ENCODE data around the gene ZBTB32.
"Not testable (repeated sequence)": the region's sequence is repeated elsewhere in the genome, so short reads cannot be mapped to it uniquely, and the experiment has no call there.

The ZBTB32 gene

GRCh38 chr19:35704218-35704617 lies at the start of gene ZBTB32:
Gene ZBTB32, plus strand, starts transcription at chr19:35704558. Its CDS starts 10,069 bp downstream, at chr19:35714627.
- intact Hi-C loops (cut with DNase I) = no loop called here
- no peak for DNase-seq

GRCh38 chr19:35654828-35655227 lies 49.5 kb upstream of the ZBTB32 start:
- intact Hi-C loops (cut with DNase I); DNase-seq: not testable (repeated sequence)

- DNase-seq = no peak
- intact Hi-C loops (cut with DNase I) = no loop called here
These were observed 48.8 kb upstream of the ZBTB32 start for GRCh38 chr19:35655600-35655999.

GRCh38 chr19:35656700-35657099 lies 47.7 kb upstream of the ZBTB32 start:
- no peak for DNase-seq

GRCh38 chr19:35657904-35658700 lies 46.3 kb upstream of the ZBTB32 start:
- DNase-seq = no peak
- intact Hi-C loops (cut with DNase I) = no loop called here

More at GRCh38 chr19:35656700-35657099, 47.7 kb upstream of the ZBTB32 start:
- intact Hi-C loops (cut with DNase I) = no loop called here

GRCh38 chr19:35661995-35662340 lies 42.4 kb upstream of the ZBTB32 start:
- intact Hi-C loops (cut with DNase I) = no loop called here
- DNase-seq = no peak

GRCh38 chr19:35663981-35664380 lies 40.4 kb upstream of the ZBTB32 start:
- DNase-seq = no peak
- intact Hi-C loops (cut with DNase I) = no loop called here

- intact Hi-C loops (cut with DNase I) = no loop called here
- no peak for DNase-seq
These were observed 39.2 kb upstream of the ZBTB32 start for GRCh38 chr19:35665157-35665556.

- DNase-seq = no peak
- intact Hi-C loops (cut with DNase I) = no loop called here
These were observed 38.8 kb upstream of the ZBTB32 start for GRCh38 chr19:35665604-35666003.

- DNase-seq = no peak
- intact Hi-C loops (cut with DNase I) = no loop called here
These were observed 38.0 kb upstream of the ZBTB32 start, which contains the start of gene UPK1A for GRCh38 chr19:35666251-35666913. Gene UPK1A, plus strand, starts transcription at chr19:35666517. Its CDS starts 296 bp downstream, at chr19:35666813.

- intact Hi-C loops (cut with DNase I) = no loop called here
- DNase-seq = no peak
These were observed 34.8 kb upstream of the ZBTB32 start for GRCh38 chr19:35669566-35669965.

GRCh38 chr19:35669974-35670373 lies 34.4 kb upstream of the ZBTB32 start:
- intact Hi-C loops (cut with DNase I) = no loop called here
- DNase-seq = no peak

GRCh38 chr19:35670686-35671085 lies 33.7 kb upstream of the ZBTB32 start:
- no peak for DNase-seq
- intact Hi-C loops (cut with DNase I) = no loop called here

GRCh38 chr19:35671818-35672217 lies 32.5 kb upstream of the ZBTB32 start:
- intact Hi-C loops (cut with DNase I) = no loop called here
- no peak for DNase-seq

GRCh38 chr19:35673121-35673804 lies 31.1 kb upstream of the ZBTB32 start:
- intact Hi-C loops (cut with DNase I) = no loop called here
- DNase-seq = no peak

GRCh38 chr19:35675589-35676140 lies 28.7 kb upstream of the ZBTB32 start:
- no peak for DNase-seq
- intact Hi-C loops (cut with DNase I) = no loop called here

GRCh38 chr19:35689836-35690235 lies 14.5 kb upstream of the ZBTB32 start:
- intact Hi-C loops (cut with DNase I) = loop anchor here (5.0 kb wide), 1 partner anchor 242 kb away; no protein-coding TSS in a partner anchor

GRCh38 chr19:35691106-35691505 lies 13.3 kb upstream of the ZBTB32 start:
- not testable (repeated sequence) for DNase-seq
- intact Hi-C loops (cut with DNase I) = loop anchor here (5.0 kb wide), 1 partner anchor 241 kb away; no protein-coding TSS in a partner anchor

More at GRCh38 chr19:35689836-35690235, 14.5 kb upstream of the ZBTB32 start:
- no peak for DNase-seq

GRCh38 chr19:35692010-35692409 lies 12.3 kb upstream of the ZBTB32 start:
- intact Hi-C loops (cut with DNase I) = loop anchor here (5.0 kb wide), 1 partner anchor 240 kb away; no protein-coding TSS in a partner anchor

GRCh38 chr19:35693422-35693821 lies 10.9 kb upstream of the ZBTB32 start:
- intact Hi-C loops (cut with DNase I) = loop anchor here (5.0 kb wide), 1 partner anchor 239 kb away; no protein-coding TSS in a partner anchor
- no peak for DNase-seq

More at GRCh38 chr19:35692010-35692409, 12.3 kb upstream of the ZBTB32 start:
- no peak for DNase-seq
